ENCODE measurements around the gene MTA3.
"Not testable (repeated sequence)": the region's sequence is repeated elsewhere in the genome, so short reads cannot be mapped to it uniquely, and the experiment has no call there.

Gene MTA3

DNA sequence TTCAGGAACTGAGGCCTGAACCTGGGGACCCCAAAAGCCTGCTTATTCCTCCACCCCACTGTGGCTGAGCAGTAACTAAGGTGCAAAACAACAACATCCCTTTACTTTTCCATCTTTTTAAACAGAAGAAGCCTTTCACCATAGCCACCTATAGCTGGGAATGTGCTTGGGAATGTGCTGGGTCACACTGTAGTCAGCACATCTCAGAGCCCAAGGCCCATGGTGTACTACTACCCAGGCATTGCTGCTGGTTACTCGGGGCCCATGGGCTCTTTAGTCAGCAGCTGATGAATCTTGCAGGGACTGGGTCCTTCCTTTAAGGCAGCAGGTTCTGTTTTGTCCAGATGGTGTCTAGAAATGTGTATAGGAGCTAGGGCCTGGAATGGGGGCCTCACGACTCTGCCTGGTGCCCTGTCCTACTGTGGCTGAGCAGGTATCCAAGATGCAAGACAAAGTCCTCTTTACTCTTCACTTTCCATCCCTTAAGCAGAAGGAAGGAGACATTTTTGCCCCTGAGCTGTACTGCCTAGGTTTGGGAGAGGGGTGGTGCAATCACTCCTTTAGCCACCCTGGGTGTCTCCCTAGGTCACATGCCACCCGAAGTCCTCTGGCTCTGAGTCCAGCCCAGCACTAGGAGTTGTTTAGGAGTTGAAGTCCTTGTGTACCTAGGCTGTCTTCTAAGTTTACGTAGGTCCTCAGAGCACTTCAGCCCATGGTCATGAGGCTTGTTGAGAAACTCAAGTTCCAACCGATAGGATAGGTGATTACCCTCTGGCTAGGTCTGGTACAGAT is 125.5 kb downstream of the MTA3 start:
- TF ChIP-seq GATA1 (IDR thresholded peaks at IDR 0.05; ENCODE audit: low read depth, low read length): no peak
- no peak for TF ChIP-seq POLR2A (IDR thresholded peaks at IDR 0.05; ENCODE audit: low read length)
- DNase-seq: no peak

GRCh38 chr2:42696987-42697386 is 128.6 kb downstream of the MTA3 start:
- TF ChIP-seq POLR2A (IDR thresholded peaks at IDR 0.05; ENCODE audit: low read length) (no peak), GATA1 (IDR thresholded peaks at IDR 0.05; ENCODE audit: low read depth, low read length) (no peak)
- no peak for DNase-seq

DNA sequence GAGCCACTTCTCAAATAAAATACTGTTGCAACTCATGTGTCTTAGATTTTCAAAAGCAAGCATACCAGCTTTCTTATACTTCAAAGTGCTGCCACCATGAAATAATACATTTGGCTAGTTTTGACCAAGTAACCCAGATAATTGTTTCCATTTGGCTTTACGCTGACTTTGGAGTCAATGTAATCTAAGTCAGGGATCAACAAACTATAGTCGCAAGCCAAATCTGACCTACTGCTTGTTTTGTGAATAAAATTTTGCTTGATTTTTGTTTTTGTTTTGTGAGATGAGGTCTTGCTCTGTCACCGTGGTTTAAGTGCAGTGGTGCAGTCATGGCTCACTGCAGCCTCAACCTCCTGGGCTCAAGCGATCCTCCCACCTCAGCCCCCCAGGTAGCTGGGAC is 130.5 kb downstream of the MTA3 start:
- no peak for DNase-seq
- TF ChIP-seq GATA1 (IDR thresholded peaks at IDR 0.05; ENCODE audit: low read depth, low read length) (no peak), POLR2A (IDR thresholded peaks at IDR 0.05; ENCODE audit: low read length) (no peak)

DNA sequence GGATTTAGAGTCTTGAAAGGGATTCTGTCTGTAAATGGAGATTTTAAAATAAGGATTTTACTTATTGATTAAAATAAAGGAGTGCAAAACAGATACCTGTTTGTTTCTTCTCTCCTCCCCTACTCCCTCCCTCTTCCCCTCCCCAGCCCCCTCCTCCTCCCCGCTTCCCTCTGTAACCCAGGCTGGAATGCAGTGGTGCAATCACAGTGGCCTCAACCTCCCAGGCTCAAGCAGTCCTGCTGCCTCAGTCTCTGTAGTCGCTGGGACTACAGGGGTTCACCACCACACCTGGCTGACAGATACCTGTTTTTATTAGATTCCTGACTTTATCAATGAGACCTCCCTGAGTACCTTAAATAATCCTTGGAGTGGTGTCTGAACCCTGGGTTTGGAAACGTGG is 138.4 kb downstream of the MTA3 start:
- TF ChIP-seq GATA1 (IDR thresholded peaks at IDR 0.05; ENCODE audit: low read depth, low read length) (no peak), POLR2A (IDR thresholded peaks at IDR 0.05; ENCODE audit: low read length) (no peak)
- DNase-seq: no peak

DNA sequence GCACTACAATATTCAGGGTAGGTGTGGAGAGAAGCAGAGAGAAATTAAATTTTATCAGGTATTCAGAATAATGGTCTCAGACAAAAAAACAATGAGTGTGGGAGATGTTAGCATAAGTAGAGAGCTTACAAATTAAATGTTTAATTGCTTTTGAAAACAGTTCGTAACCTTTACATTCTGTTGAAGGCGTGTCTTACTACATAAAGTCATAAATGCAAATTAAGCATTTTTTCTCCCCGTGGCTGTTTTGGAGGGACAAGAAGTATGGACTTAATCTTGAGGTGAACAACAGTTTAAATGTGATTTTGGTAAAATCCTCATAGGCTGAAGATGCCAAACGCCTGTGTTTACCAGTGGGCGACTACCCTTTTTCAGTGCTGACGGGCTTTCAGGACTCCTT is 139.7 kb downstream of the MTA3 start:
- TF ChIP-seq GATA1 (IDR thresholded peaks at IDR 0.05; ENCODE audit: low read depth, low read length) (no peak), POLR2A (IDR thresholded peaks at IDR 0.05; ENCODE audit: low read length) (no peak)
- no peak for DNase-seq

DNA sequence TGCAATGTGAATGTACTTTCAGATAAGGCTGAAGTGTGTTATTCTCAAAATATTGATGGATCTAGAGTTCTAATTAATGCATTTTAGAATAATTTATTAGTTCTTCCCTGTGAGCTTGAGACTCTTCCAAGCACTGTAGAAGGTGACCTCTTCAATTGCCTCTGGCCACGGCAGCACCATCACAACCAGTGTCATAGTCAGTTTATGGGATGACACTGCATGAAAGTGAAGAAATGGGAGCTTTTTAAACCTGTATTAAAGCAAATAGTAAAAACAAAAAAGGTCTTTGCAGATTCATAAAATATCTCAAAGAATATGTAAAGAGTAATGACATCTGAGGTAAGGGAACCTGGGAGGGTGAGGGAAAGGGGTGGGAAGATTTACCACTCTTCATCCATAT is 143.5 kb downstream of the MTA3 start:
- DNase-seq: no peak
- TF ChIP-seq POLR2A (IDR thresholded peaks at IDR 0.05; ENCODE audit: low read length) (no peak), GATA1 (IDR thresholded peaks at IDR 0.05; ENCODE audit: low read depth, low read length) (no peak)

DNA sequence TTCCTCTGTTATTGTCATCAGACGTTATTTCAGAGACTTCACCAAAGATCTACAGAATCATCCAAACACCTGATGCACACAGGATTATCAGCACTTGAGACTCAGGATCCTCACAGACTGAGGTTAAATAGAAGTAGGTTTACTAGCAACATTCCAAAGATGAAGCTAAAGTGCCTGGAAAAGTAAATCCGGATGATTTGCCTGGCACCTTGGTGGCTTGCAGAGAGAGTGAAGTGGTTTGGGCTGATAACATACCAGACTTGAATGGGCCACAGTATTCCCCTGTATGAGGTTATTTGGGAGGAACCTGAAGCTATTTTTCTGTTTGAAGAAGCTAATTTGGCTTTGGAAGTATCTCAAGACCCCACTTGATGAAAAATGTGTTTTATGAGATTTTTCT is 144.5 kb downstream of the MTA3 start:
- no peak for DNase-seq
- no peak for TF ChIP-seq GATA1 (IDR thresholded peaks at IDR 0.05; ENCODE audit: low read depth, low read length)

- TF ChIP-seq GATA1 (IDR thresholded peaks at IDR 0.05; ENCODE audit: low read depth, low read length): no peak
- TF ChIP-seq POLR2A (IDR thresholded peaks at IDR 0.05; ENCODE audit: low read length): no peak
- no peak for DNase-seq
Measured at GRCh38 chr2:42713920-42714319, 145.5 kb downstream of the MTA3 start.

- TF ChIP-seq POLR2A (IDR thresholded peaks at IDR 0.05; ENCODE audit: low read length) (no peak), GATA1 (IDR thresholded peaks at IDR 0.05; ENCODE audit: low read depth, low read length) (no peak)
Measured at GRCh38 chr2:42714686-42715085, 146.3 kb downstream of the MTA3 start.

GRCh38 chr2:42721898-42722297 is 153.5 kb downstream of the MTA3 start:
- no peak for DNase-seq
- no peak for TF ChIP-seq POLR2A (IDR thresholded peaks at IDR 0.05; ENCODE audit: low read length)
- no peak for TF ChIP-seq GATA1 (IDR thresholded peaks at IDR 0.05; ENCODE audit: low read depth, low read length)

More at GRCh38 chr2:42714686-42715085, 146.3 kb downstream of the MTA3 start:
- DNase-seq: no peak

GRCh38 chr2:42722320-42723190 is 154.1 kb downstream of the MTA3 start:
- peak; percentile 15 to 20 for DNase-seq
- no peak for TF ChIP-seq POLR2A (IDR thresholded peaks at IDR 0.05; ENCODE audit: low read length)
- TF ChIP-seq GATA1 (IDR thresholded peaks at IDR 0.05; ENCODE audit: low read depth, low read length): no peak

- no peak for TF ChIP-seq GATA1 (IDR thresholded peaks at IDR 0.05; ENCODE audit: low read depth, low read length)
- TF ChIP-seq POLR2A (IDR thresholded peaks at IDR 0.05; ENCODE audit: low read length): no peak
- DNase-seq: no peak
Measured at GRCh38 chr2:42723465-42723864, 155.0 kb downstream of the MTA3 start.

GRCh38 chr2:42724886-42725285 is 156.5 kb downstream of the MTA3 start:
- DNase-seq: no peak
- TF ChIP-seq POLR2A (IDR thresholded peaks at IDR 0.05; ENCODE audit: low read length) (no peak), GATA1 (IDR thresholded peaks at IDR 0.05; ENCODE audit: low read depth, low read length) (no peak)

DNA sequence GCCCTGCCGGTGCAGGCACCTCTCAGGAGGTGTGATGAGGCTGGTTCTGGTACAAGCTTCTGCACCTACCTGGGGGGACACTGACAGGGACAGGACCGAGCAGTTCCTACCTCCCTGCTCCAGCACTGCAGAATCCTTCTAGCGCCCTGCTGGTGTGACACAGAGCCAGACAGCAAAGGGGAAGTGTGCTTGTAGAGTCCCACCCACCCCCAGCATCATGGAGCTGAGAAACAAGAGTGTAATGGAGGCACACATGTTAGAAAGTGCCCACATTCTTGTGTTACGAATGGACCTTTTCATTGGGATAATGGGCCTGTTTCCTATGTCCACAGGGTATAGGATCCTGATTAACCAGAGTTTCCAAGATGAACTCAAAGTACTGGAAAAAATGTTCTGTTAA is 157.2 kb downstream of the MTA3 start:
- TF ChIP-seq POLR2A (IDR thresholded peaks at IDR 0.05; ENCODE audit: low read length): no peak
- DNase-seq: peak in 1 of 2 experiments; percentile 6

DNA sequence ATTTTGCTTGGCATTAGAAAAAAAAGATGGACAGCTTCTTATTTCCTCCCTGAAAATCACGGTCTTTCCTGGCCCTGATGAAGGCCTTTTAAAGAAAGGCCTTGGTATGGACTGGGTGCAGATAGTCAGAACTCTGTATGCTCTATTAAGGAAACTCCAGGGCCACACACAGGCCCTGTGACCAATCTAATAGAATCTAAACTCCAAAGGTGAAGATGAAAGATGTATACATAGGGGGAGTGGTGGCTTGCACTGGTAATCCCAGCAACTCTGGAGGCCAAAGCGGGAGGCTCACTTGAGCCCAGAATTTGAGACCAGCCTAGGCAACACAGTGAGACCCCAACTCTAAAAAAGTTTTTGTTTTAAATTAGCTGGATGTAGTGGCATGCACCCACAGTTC is 158.2 kb downstream of the MTA3 start:
- DNase-seq: no peak
- TF ChIP-seq POLR2A (IDR thresholded peaks at IDR 0.05; ENCODE audit: low read length) (no peak), GATA1 (IDR thresholded peaks at IDR 0.05; ENCODE audit: low read depth, low read length) (no peak)

DNA sequence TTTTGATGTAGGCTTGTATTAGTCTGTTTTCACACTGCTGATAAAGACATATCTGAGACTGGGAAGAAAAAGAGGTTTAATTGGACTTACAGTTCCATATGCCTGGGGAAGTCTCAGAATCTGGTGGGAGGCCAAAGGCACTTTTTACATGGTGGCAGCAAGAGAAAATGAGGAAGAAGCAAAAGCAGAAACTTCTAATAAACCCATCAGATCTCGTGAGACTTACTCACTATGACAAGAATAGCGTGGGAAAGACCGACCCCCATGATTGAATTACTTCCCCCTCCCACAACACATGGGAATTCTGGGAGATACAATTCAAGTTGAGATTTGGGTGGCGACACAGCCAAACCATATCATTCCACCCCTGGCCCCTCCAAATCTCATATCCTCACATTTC is 162.9 kb downstream of the MTA3 start:
- not testable (repeated sequence) for DNase-seq

Measured in erythroblast (primary cell).